Measurements from ENCODE around the gene SPG11.

GRCh38 chr15:44554934-44555723 lies 108.3 kb downstream of the SPG11 start:
- TF ChIP-seq CTCF (IDR thresholded peaks at IDR 0.05) = no peak
- TF ChIP-seq POLR2A (IDR thresholded peaks at IDR 0.05) = no peak
- no peak for TF ChIP-seq POLR2AphosphoS5 (IDR thresholded peaks at IDR 0.05)
- TF ChIP-seq EP300 (IDR thresholded peaks at IDR 0.05) = no peak
